GM21515 (cell line): ENCODE results near the gene WDR37.
"Not testable (repeated sequence)": the region's sequence is repeated elsewhere in the genome, so short reads cannot be mapped to it uniquely, and the experiment has no call there.

ENCODE experiments used
- ATAC-seq: cut with Tn5 transposase; IDR thresholded peaks from one replicate; pipeline ENCODE4 v1.9.1; 2021; ENCODE audit not compliant: unreplicated experiment

Gene WDR37

DNA sequence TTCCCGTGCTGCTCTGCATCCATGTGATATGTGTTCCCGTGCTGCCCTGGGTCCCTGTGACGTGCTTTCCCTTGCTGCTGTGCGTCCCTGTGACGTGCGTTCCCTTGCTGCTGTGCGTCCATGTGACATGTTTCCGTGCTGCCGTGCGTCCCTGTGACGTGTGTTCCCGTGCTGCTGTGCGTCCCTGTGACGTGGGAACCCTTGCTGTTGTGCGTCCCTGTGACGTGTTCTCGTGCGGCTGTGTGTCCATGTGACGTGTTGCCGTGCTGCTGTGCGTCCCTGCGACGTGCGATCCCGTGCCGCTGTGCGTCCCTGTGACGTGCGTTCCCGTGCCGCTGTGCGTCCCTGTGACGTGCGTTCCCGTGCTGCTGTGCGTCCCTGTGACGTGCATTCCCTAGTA is 45.8 kb downstream of the WDR37 start:
- ATAC-seq = no peak

DNA sequence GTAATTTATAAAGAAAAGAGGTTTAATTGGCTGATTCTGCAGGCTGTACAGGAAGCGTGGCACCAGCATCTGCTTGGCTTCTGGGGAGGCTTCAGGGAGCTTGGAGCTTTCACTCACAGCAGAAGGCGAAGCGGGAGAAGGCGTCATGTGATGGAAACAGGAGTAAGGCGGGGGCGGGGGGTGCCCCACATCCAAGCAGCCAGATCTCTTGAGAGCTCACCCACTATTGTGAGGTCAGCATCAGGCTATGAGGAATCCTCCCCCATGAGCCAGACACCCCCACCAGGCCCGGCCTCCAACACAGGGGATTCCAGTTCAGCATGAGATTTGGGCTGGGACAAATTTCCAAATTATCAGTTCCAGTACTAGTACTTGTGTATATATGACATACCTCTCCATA is 46.2 kb downstream of the WDR37 start:
- no peak for ATAC-seq

DNA sequence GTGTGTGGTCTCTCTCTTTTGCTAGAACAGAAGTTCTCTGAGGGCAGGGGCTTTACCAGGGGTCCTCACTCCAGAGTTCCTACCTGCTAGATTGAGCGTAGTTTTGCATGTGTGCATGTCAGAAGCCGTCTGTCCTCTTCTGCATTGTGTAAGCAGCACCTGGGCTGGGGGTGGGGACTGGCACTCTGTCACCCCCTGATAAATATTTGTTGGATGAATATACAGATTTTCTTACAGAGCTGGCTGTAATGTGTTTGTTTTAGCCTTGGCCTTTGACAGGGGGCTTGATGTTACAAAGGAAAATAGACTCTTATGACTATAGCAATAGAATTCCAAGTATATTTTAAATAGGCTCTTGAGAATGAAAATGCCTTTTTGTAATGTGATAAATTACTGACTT is 46.6 kb downstream of the WDR37 start:
- ATAC-seq = no peak

DNA sequence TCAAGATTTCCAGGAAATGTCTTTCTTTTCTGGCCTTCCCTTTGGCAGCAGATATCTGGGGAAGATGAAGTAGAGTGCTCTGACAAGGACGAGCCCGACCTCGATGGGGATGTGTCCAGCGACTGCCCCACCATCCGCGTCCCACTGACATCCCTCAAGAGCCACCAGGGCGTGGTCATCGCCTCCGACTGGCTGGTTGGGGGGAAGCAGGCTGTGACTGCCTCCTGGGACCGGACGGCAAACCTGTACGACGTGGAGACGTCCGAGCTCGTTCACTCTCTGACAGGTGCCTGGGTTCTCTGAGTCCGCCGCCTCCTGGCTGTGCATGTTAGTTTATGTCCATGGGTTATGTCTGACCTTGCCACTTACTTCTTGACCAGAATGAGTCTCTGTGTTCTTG is 47.4 kb downstream of the WDR37 start:
- ATAC-seq = no peak

DNA sequence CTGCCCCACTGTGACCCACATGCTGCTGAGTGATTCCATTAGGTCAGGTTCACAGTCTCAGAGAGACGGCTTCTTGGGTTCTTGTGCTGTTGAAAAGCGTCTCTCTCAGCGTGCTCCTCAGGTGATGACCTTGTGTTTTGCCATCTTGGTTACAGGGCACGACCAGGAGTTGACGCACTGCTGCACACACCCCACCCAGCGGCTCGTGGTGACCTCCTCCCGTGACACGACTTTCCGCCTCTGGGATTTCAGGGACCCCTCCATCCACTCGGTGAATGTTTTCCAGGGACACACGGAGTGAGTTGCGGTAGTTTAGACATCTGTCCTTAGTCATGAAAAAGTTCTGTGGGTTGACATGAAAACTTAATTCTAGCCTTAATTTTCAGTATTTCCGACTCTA is 48.8 kb downstream of the WDR37 start:
- ATAC-seq = no peak

DNA sequence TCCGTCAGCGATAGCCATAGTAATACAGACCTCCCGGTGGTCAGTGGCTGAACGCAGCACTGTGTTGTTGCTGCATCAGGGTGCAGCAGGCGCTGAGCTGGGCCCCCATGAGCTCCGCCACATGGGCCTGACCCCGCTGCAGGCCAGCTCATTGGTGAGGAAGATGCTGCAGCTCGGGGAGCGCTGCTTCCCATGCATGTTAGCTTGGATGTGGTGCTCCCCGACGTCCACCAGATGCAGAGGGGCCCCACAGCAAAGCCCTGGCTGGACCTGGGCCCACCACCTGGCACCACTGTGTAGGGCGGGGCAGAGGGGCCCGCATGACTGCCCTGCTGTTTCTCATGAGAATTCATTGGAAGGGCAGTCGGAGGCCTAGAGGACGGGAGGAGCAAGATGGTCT is 50.8 kb downstream of the WDR37 start:
- ATAC-seq = no peak

DNA sequence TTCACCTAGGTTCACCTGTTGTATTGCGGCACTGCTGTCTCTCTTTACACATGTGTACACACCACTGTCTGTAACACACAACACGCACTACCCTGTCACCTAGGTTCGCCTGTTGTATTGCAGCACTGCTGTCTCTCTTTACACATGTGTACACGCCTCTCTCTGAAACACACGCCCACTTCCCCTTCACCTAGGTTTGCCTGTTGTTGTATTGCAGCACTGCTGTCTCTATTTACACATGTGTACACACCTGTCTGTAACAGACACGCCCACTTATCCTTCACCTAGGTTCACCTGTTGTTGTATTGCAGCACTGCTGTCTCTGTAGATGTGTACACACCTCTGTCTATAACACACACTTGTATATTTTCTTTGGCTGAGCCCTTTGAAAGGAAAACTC is 51.5 kb downstream of the WDR37 start:
- no peak for ATAC-seq

DNA sequence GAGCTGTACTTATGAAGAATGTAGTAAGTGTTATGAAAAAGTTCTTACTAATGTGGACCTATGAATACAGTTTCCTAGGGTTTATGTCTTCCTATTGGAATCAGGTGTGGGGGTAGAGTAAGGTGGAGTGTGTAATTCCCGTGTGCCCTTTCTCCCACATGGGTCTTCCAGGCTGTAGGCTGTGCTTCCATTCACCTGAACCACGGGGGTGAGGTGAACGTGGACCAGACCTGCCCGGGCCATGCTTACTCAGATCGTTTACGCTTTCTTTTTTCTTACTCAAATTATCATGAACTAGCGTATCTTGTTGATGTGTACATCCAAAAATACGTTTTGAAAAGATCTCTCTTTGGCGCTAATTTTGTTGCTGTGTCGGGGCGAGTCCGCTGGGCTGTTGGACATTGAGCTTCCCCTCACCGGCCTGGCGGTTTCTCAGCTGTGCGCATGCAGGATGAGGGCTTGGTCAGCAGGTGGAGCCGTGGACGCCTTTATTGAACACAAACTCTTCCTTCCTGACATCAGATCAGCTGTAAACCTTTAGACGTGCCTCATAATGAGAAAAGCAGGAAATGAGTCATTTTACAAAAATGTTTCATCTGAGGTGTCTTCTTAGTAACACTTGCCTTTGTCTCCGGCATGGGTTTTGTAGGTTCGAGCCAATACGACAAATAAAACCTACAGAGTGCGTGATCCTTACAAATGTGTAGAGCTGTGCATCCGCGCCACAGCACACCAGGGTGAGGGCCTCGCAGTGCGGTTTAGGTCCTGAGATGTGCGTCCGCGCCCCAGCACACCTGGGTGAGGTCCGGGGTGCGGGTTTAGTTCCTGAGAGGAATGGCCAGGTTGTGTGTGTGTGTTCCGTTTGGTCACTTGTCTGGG is 53.8 kb downstream of the WDR37 start:
- ATAC-seq = peak; percentile 90

DNA sequence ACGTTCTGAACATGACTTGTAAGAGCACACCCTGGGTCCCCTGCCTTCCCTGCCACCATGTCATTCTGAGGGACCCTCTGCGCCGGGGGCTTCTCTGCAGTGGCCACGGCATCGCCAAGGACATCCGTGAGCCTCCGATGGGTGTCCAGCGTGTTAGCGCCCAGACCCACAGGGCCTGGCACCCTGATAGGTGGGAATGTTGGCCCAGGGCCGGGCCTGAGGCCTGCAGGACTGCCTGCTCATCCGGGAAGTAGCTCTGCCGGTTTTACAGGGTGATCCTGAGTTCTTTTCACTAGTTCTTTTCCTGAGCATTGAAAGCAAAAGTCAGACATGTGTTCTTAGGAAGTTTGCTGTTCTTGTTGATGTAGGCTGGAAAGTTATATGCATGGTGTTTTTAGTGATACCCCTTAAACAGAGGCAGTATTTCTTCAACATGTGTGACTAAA is 54.5 kb downstream of the WDR37 start:
- ATAC-seq = no peak

DNA sequence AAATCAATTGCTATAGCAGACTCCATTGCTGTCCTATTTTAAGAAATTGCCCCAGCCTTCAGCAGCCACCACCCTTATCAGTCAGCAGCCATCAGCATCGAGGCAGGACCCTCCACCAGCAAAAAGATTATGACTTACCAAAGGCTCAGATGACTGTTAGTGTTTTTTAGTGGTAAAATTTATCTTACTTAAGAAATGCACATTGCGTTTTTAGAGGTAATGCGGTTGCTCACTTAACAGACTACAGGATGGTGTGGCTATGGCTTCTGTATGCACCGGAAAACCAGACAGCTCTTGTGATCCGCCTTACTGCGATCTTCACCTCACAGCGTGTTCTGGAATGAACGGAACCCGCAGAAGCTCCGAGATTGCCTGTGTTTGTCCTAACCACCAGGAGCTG is 58.1 kb downstream of the WDR37 start:
- ATAC-seq = no peak

DNA sequence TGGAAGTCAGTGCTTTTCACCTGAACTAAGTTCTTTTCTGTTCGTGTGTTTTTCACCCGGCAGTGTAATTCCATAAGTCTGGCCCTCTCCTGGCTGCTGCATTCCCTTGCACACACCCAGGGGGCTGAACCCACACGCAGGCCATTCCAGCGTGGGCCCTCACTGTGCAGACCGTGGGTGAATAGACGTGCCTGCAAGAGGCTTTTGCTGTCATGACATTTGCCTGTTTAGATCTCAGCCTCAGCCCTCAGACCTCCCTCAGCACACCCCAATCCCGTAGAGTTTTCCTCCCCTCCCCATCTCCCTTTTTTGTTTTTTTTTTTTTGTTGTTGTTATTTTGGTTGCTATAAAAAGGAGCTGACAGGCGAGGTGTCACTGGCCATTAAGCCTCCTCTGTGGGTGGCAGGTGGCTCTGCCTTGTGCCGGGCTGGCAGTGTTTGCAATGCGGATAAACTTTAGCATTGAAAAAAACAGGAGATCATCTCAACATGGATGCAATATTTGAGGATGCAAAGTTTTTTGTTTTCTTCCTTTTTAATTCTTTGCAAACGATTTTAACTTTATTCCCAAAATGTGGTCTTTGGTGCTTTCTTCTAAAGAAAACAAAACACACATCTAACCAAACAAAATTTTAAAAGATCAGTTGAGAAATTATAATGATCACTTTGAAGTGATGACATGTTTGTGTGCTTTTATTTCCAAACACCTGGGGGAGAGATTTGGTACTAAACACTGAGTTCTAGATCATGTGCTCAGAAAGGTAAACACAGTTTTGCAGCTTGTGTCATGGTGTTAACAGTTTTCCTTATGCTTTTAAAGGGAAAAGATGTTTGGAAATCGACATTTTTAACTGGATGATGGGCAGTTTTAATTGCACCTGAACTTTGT is 58.8 kb downstream of the WDR37 start:
- ATAC-seq = no peak

DNA sequence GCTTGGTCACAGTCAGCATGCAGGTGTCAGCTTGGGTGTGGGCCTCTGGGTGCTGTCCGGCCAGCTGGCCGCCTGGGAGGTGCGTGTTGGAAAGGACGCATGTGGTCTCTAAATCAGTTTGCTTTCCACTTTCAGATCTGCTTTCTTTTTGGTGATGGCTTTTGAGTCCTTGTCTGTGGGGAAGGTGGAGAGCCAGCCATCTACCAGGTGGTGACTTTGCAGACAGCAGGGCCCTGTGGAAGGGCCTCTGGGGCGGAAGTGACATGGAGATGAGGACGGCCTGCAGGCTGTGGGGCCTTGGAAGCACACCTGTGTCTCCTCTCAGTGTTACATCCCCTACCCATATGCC is 59.4 kb downstream of the WDR37 start:
- peak; percentile 64 for ATAC-seq

DNA sequence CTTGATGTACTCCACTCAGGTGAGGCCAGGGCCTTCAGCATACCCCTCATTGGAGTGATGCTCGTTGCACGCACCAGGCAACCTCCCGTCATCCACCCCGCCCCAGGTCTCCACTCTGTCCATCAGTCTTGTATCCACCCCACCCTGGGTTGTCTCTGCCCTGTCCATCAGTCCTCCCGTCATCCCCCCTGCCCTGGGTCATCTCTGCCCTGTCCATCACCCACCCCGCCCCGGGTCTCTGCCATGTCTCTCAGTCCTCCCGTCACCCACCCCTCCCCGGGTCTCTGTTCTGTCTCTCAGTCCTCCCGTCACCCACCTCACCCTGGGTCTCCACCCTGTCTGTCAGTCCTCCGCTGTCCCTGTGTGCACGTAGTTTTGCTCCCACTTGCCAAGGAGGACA is 59.9 kb downstream of the WDR37 start:
- ATAC-seq = no peak

DNA sequence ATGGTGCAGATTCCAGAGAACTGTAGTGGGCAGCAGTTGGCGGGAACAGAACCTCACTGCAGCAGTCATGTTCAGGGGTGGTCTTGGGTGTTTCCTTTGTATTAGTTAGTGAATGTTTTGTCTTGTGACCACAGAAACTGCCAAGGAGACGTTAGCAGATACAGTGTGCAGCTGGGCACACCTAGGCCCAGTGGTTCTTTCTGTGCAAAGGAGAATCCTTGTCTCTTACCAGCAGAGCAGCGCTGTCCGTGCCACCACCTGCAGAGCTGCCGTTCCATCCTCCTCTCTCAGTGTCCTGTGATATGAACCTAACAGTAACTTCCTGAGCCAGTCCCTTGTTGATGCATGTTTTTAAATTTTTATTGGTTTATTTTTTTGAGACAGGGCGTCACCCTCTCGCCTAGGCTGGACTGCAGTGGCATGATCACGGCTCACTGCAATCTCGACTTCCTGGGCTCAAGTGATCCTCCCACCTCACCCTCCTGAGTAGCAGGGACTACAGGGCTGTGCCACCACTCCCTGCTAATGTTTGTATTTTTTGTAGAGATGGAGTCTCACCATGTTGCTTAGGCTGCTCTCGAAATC is 60.6 kb downstream of the WDR37 start:
- no peak for ATAC-seq

DNA sequence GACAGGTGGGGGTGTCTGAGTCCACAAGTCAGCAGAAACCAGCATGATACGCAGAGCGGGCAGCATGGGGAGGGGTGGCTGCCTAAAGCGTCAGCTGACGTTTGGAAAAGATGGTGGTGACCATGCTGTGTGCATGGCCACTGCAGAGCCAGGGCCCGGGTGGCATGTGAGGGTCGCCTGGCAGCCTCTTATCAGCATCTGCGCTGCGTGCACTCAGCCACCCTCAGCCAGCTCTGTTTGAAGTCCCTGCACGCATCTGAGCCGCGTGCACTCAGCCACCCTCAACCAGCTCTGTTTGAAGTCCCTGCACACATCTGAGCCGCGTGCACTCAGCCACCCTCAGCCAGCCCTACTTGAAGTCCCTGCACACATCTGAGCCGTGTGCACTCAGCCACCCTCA is 61.5 kb downstream of the WDR37 start:
- ATAC-seq = no peak

DNA sequence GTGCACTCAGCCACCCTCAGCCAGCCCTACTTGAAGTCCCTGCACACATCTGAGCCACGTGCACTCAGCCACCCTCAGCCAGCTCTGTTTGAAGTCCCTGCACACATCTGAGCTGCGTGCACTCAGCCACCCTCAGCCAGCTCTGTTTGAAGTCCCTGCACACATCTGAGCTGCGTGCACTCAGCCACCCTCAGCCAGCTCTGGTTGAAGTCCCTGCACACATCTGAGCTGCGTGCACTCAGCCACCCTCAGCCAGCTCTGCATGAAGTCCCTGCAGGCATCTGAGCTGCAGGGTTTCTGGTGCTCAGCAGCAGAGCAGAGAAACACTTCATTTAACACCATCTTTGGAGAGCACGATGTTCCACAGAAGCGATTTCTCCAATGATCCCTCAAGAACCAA is 62.1 kb downstream of the WDR37 start:
- not testable (repeated sequence) for ATAC-seq

DNA sequence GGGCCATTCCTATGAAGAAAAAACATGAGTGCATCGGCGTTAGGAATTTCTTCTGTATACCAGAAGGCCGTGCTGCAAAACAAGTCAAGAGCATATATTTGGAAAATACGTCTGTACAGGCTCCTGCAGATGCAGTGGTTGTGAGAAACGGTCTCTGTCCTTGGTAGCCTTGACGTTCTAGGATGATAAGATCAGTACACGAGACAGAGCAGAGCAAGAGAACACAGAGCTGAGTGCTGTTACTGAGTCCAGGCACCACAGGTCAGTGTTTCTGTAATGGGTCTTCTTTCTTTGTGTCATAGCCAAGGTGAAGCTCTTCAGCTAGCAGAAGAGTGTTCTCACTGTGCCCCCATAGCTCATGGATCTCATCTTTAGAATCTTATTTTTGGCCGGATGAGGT is 62.8 kb downstream of the WDR37 start:
- no peak for ATAC-seq

DNA sequence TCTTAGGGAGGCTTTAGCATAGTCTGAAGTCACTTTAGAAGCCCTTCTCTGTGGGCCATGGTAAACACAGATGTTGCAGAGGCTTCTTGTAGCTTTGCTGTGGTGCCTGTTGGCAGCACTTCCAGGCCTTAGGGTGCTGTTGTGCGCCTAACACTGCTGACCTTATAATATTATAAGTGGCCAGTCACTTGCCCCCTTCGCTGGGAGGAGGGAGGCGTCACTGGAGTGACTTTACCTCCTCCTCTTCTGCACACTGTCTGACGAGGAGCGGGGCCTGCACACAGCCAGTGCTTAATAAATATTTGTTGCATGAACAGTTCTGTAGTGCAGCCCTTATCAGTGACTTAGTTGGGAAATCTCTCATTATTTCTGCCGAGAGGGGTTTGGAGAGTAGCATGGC is 63.3 kb downstream of the WDR37 start:
- no peak for ATAC-seq

DNA sequence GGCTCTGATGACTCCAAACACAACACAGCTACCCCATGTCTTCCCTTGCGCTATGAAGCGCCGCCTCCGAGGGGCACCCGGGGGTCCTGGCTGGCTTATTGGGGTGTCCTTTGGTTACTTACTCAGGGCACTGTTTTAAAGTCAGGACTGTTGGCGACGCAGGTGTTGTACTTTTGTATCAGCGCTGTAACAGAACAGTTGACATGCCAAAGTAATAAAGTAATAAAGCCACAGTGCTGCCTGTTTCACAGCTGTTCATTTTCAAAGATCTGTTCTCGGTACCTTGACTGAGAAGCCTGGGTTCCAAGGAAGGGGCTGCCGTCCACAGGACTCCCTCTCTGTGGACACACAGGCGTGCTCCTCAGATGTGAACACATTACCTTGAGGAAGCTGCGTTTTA is 64.1 kb downstream of the WDR37 start:
- no peak for ATAC-seq

DNA sequence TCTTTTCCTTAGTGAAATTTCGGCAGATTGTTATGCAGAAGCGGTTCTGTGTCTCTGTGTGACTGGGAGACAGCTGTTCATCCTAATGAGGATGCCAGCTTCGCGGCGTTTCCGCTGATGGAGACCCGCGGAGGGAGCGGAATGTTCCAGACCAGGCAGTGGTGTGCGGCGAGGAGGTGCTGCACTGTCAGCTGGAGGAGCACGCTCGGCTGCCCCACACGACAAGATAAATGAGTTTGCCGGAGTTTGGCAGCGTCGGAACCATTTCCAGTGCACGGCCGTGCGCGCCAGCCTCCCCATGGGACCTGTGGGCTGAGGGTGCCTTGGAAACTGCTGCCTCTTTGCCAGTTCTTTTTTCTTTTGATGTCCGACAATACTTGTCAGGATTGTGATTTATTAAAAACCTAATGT is 64.6 kb downstream of the WDR37 start:
- ATAC-seq = no peak

DNA sequence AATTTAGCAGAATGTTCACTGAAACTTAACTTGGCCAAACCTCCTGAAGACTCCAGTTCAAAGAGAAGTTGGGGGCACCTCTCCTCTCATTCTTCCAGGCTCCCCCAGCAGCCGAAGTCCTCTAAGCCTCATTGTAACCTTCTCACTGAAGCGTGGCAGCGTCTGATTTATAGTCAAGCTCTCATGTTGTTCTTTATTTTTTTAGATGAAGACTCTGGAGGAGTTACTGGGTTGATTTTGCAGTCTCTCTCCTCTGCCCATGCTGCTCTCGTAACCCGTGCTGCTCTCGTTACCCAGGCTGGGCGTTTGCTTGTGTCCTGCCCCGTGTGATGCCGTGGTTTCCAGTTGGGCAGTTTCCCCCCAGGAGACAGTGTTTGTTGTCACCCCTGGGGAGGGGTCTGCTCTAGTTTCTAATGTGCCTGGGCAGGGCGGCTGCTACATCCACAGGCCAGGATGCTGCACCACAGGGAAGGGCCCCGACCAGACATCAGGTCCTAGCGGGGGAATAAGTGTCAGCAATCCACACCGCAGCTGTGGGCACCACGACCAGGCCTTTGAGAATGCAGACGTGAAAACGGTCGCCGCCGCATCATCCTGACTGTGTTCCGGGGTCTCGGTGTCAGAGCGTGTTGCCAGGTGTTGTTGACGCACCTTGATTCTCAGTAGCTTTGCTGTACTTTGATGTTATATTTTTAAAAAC is 65.2 kb downstream of the WDR37 start:
- ATAC-seq = no peak
